Upper lobe of left lung (tissue), 6 donors: ENCODE measurements around the gene AGPS. TPM values are rescaled to one million over a fixed set of nuclear protein-coding genes. Genes with fewer than 3 reads are reported as not detected.

Experiments used
- ATAC-seq, 2 donors: fragments of 200-7000 bp; cut with Tn5 transposase; one replicate each; pipeline ENCODE4 v1.9.1; 2022; ENCODE audit warnings: mild to moderate bottlenecking in 2 of 2, moderate library complexity in 2 of 2; ENCODE audit not compliant: low FRiP score in 2 of 2
- DNase-seq, 2 donors: peaks; one replicate each; pipeline ENCODE4 v3.0.0-alpha.2; 2019 to 2020
- H3K27ac ChIP-seq, 4 donors: fragments of 200-600 bp; sonication (generic); one replicate each; pipeline ENCODE4 v1.5.1; 2016 to 2019
- H3K27me3 ChIP-seq, 4 donors: fragments of 200-600 bp; sonication (generic); one replicate each; pipeline ENCODE4 v1.5.1; 2017 to 2019
- H3K36me3 ChIP-seq, 4 donors: fragments of 200-600 bp; sonication (generic); one replicate each; pipeline ENCODE4 v1.5.1; 2016 to 2019
- H3K4me1 ChIP-seq, 4 donors: fragments of 200-600 bp; sonication (generic); one replicate each; pipeline ENCODE4 v1.5.1; 2018 to 2019
- H3K4me3 ChIP-seq, 4 donors: fragments of 200-600 bp; sonication (generic); one replicate each; pipeline ENCODE4 v1.5.1; 2017 to 2019; ENCODE audit warnings: mild to moderate bottlenecking in 2 of 4, moderate library complexity in 1 of 4
- H3K9me3 ChIP-seq, 4 donors: fragments of 200-600 bp; sonication (generic); one replicate each; pipeline ENCODE4 v1.5.1; 2018 to 2019
- EP300 ChIP-seq, 4 donors: sonication (generic); formaldehyde crosslinking; IDR thresholded peaks; one replicate each; pipeline ENCODE4 v1.5.1; 2017; ENCODE audit warnings: antibody characterized with exemption in 4 of 4, control low read depth in 2 of 4
- POLR2A ChIP-seq, 4 donors: fragments of 450-650 bp; IDR thresholded peaks; one replicate each; pipeline ENCODE4 v1.5.1; 2016 to 2017; ENCODE audit warnings: antibody characterized with exemption in 4 of 4, mild to moderate bottlenecking in 2 of 4
- POLR2AphosphoS5 ChIP-seq, 2 donors: sonication (generic); formaldehyde crosslinking; IDR thresholded peaks; one replicate each; pipeline ENCODE4 v1.5.1; 2017; ENCODE audit warnings: antibody characterized with exemption in 2 of 2
- WGBS, 2 donors: methylation state at CpG; one replicate each; pipeline ENCODE4 v1.1.5; 2017 to 2018; 5-methylcytosine and 5-hydroxymethylcytosine counted together
- total RNA-seq, 6 donors: library from RNA; depleted of rRNA in 4 of 6; stranded (reverse); fragments of >200 nt in 4 of 6; gene quantifications; one replicate each; pipeline versions ENCODE4 v1.1.0 to v1.2.1, GENCODE V29; 2016 to 2021
- TF ChIP-seq, protein P1 (sequence below), 6 experiments: fragments of 450-650 bp in 4 of 6; fragments of 200-600 bp in 2 of 6; sonication (generic) in 2 of 6; IDR thresholded peaks; one replicate each; pipeline ENCODE4 v1.5.1; 2016 to 2019; ENCODE audit warnings: antibody characterized with exemption in 6 of 6
- donor health status: DM: no; HTN: no; CAD: no; lungs with moderate emphysema.
- donor health status: DM: no; HTN: yes; CAD: no; lungs with severe emphysema.

AGPS gene
- total RNA-seq, 6 donors from 2014 or later = 38.8 to 81.6 (median 50.0) TPM

DNA sequence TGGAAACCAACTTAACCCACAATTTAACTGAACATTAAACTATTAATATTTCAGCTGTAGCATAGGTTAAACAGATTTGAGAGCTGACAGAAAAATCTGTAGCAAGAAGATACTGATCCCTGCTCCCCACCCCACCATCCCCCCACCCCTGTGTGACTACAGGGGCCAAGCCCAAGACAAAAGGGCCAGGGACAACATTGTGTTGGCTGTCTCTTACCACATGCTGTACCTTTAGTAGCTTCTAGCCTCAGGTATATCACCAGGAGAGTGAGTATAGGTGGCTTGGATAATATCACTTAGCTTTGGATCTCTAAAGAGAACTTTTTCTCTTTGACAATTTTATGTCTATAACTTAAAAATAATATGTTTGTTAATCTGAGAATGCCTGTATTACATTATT is 140.7 kb downstream of the AGPS start:
- ATAC-seq = no peak
- H3K9me3 ChIP-seq = no peaks in the 10 kb centered on the region
- no peak overlapping the region for H3K27ac ChIP-seq
- no peaks in the 10 kb centered on the region for H3K36me3 ChIP-seq
- no peak for TF ChIP-seq POLR2AphosphoS5 (IDR thresholded peaks at IDR 0.05)
- TF ChIP-seq, protein P1, sequence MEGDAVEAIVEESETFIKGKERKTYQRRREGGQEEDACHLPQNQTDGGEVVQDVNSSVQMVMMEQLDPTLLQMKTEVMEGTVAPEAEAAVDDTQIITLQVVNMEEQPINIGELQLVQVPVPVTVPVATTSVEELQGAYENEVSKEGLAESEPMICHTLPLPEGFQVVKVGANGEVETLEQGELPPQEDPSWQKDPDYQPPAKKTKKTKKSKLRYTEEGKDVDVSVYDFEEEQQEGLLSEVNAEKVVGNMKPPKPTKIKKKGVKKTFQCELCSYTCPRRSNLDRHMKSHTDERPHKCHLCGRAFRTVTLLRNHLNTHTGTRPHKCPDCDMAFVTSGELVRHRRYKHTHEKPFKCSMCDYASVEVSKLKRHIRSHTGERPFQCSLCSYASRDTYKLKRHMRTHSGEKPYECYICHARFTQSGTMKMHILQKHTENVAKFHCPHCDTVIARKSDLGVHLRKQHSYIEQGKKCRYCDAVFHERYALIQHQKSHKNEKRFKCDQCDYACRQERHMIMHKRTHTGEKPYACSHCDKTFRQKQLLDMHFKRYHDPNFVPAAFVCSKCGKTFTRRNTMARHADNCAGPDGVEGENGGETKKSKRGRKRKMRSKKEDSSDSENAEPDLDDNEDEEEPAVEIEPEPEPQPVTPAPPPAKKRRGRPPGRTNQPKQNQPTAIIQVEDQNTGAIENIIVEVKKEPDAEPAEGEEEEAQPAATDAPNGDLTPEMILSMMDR (IDR thresholded peaks at IDR 0.05) = no peak
- no peak for TF ChIP-seq EP300 (IDR thresholded peaks at IDR 0.05)
- TF ChIP-seq POLR2A (IDR thresholded peaks at IDR 0.05) = no peak
- no peak for DNase-seq
- H3K4me1 ChIP-seq = no peaks in the 10 kb centered on the region
- H3K27me3 ChIP-seq = no peaks in the 10 kb centered on the region
- H3K4me3 ChIP-seq = no peak overlapping the region

DNA sequence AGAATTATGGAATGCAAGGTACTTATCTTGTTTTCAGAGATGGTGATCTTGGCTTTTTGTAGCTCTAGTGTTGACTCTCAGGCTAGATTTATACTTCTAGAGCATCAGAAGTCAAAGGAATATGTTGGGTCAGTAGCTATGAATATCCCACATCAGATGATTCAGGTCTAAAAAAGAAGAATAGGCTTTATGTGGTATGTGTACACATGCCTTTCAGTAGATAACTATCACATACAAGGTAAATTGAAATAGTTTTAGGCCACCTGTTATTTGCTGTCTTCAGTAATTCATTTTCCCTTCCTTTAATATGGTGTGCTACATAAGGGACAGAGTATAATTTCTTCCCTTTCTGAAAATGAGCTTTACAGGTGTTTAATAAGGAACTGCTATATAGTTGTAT is 142.4 kb downstream of the AGPS start:
- H3K4me3 ChIP-seq = no peak overlapping the region
- no peaks in the 10 kb centered on the region for H3K4me1 ChIP-seq
- no peaks in the 10 kb centered on the region for H3K27me3 ChIP-seq
- ATAC-seq = no peak
- no peak for TF ChIP-seq POLR2A (IDR thresholded peaks at IDR 0.05)
- TF ChIP-seq, protein P1 (IDR thresholded peaks at IDR 0.05) = no peak
- TF ChIP-seq EP300 (IDR thresholded peaks at IDR 0.05) = no peak
- TF ChIP-seq POLR2AphosphoS5 (IDR thresholded peaks at IDR 0.05) = no peak
- H3K36me3 ChIP-seq = no peaks in the 10 kb centered on the region
- H3K9me3 ChIP-seq = no peaks in the 10 kb centered on the region
- no peak overlapping the region for H3K27ac ChIP-seq
- DNase-seq = no peak

DNA sequence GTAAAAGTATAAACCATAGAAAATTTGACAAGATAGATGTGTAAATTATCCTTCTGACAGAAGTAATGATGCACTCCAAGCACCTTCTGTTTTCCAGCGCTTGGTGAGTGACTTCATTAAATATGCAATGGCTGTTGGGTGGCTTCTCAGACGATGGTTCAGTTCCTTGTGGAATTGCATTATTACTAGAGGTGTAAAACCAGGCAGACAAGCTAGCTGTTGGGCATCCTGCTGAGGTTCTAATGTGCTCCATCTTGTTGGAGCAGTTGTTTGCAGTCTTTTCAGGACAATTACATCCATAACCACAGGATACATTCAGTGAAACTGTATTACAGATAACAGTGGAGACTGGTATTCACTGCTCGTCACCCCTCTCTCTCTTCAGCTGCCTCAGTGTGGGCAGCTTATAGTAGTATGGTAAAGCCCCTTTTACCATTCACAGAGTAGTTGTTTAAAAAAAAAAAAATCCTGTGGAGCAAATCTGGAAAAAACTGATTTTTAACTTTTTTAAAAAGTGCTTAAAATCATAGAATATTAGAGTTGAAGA is 143.5 kb downstream of the AGPS start:
- TF ChIP-seq EP300 (IDR thresholded peaks at IDR 0.05) = no peak
- no peak for TF ChIP-seq POLR2AphosphoS5 (IDR thresholded peaks at IDR 0.05)
- TF ChIP-seq, protein P1 (IDR thresholded peaks at IDR 0.05) = no peak
- no peak for TF ChIP-seq POLR2A (IDR thresholded peaks at IDR 0.05)
- 88 to 91% methylated on average over 3 of the region's 3 CpGs for WGBS, 2 donors
- no peak for DNase-seq

GRCh38 chr2:177537213-177537612 is 144.6 kb downstream of the AGPS start:
- Histone ChIP-seq H3K4me3 (no peak overlapping the region), H3K9me3 (no peaks in the 10 kb centered on the region), H3K27me3 (no peaks in the 10 kb centered on the region), H3K27ac (no peak overlapping the region), H3K36me3 (no peaks in the 10 kb centered on the region), H3K4me1 (no peaks in the 10 kb centered on the region)
- ATAC-seq (no peak), DNase-seq (no peak)
- TF ChIP-seq, protein P1 (IDR thresholded peaks at IDR 0.05) = no peak
- TF ChIP-seq POLR2A (IDR thresholded peaks at IDR 0.05) (no peak), EP300 (IDR thresholded peaks at IDR 0.05) (no peak), POLR2AphosphoS5 (IDR thresholded peaks at IDR 0.05) (no peak)
- 90 to 94% methylated on average over 1 of the region's 1 CpG for WGBS, 2 donors

More for the DNA sequence above, 143.5 kb downstream of the AGPS start:
- Histone ChIP-seq H3K27me3 (no peaks in the 10 kb centered on the region), H3K36me3 (no peaks in the 10 kb centered on the region), H3K4me3 (no peak overlapping the region), H3K27ac (no peak overlapping the region), H3K9me3 (no peaks in the 10 kb centered on the region), H3K4me1 (no peaks in the 10 kb centered on the region)
- no peak for ATAC-seq

DNA sequence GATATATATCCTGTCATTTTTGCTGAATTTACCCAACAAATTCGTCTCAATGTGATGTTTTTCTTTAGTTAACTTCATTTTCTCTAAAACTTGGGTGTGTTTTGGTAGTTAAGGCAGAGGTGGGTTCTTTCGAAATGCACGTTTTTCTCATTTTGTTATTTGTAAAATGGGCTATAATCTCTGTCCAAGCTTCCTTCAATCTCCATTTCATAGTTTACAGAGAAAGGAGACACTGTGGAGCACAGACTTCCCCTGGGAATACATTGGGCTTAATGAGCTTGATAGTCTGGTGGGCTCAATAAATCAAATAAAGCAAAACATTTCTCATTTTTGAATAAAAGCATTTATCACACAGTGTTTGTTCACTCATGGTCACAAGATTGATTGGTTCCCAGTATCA is 145.1 kb downstream of the AGPS start:
- no peak overlapping the region for H3K27ac ChIP-seq
- whole genome bisulfite sequencing, 2 donors = 52 to 53% methylated on average over 3 of the region's 3 CpGs
- ATAC-seq (no peak), DNase-seq (no peak)
- TF ChIP-seq, protein P1 (IDR thresholded peaks at IDR 0.05) = no peak
- TF ChIP-seq POLR2A (IDR thresholded peaks at IDR 0.05) (no peak), EP300 (IDR thresholded peaks at IDR 0.05) (no peak), POLR2AphosphoS5 (IDR thresholded peaks at IDR 0.05) (no peak)
- no peak overlapping the region for H3K4me3 ChIP-seq
- H3K36me3 ChIP-seq = no peaks in the 10 kb centered on the region
- H3K9me3 ChIP-seq = no peaks in the 10 kb centered on the region
- no peaks in the 10 kb centered on the region for H3K4me1 ChIP-seq
- no peaks in the 10 kb centered on the region for H3K27me3 ChIP-seq
